CD4-positive, alpha-beta T cell treated with Interleukin-4 for 1 hour (primary cell): ENCODE results near the gene ASCC2.
"Not testable (repeated sequence)": the region's sequence is repeated elsewhere in the genome, so short reads cannot be mapped to it uniquely, and the experiment has no call there.

Source experiments
- DNase-seq, 2 donors: peaks; one replicate each; pipeline ENCODE4 v3.0.0-alpha.2; 2020 to 2022

The ASCC2 gene, protein sequence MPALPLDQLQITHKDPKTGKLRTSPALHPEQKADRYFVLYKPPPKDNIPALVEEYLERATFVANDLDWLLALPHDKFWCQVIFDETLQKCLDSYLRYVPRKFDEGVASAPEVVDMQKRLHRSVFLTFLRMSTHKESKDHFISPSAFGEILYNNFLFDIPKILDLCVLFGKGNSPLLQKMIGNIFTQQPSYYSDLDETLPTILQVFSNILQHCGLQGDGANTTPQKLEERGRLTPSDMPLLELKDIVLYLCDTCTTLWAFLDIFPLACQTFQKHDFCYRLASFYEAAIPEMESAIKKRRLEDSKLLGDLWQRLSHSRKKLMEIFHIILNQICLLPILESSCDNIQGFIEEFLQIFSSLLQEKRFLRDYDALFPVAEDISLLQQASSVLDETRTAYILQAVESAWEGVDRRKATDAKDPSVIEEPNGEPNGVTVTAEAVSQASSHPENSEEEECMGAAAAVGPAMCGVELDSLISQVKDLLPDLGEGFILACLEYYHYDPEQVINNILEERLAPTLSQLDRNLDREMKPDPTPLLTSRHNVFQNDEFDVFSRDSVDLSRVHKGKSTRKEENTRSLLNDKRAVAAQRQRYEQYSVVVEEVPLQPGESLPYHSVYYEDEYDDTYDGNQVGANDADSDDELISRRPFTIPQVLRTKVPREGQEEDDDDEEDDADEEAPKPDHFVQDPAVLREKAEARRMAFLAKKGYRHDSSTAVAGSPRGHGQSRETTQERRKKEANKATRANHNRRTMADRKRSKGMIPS

DNA sequence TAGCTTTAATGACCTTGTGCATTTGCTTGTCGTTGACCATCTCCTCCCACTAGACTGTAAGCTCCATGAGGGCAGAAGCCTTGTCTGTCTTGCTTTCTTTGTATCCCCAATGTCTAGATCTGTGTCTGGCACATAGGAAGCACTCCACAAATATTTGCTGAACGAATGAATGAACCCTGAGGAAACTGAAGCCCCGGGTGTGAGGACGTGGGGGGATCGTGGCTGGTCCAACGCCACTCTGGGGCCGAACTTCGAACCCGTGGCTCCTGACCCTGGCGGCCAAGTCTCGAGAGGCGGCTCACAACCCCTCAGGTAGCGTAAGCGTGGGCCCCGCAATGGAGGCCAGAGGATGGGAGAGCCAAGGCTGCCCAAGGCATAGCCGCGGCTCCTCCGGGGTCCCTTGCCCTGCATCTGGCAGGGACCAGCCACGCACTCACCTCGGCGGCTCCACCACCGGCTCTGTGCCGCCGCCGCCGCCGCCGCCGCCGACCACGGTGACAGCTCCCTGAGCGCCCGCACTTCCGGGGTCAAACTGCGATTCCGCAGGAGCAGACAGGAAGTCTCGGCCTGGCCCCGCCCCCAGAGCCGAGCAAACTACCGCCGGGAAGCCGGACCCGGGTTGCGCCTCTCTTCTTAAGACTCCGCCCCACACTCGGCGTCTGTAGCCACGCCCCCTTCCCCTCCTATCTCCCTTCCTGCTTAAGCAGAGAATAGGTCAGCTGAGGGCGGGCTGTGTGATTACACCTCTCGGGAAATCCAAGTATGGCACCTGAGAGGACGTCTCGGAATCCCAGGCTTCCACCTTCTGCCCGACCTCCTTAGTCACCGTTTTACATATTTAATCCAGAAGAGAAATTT is at the start of gene ASCC2:
ASCC2 (minus strand) TSS at position 534 of the 858 bp plus-strand sequence. CDS start 5,949 bp downstream, outside the sequence.
- DNase-seq, result peak; percentile 98 to 99

DNA sequence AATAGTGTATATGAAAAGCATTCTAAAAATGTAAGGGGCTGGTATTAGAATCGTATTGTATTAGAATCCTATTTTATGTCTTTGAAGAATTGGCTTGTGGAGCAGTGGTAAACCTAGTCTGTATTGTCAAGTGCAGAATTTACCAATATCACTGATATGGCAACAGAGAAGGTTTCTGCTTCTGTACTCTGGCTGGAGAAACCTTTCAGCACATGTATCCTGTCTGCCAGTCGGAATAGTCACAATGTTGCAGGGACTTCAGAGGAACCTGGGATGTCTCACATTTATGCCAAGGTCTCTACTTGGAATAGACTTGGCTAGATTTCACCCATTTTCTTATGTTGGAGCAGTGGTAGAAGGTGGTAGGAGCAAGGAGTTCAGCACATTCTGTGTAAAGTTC is 49.3 kb upstream of the ASCC2 start:
- DNase-seq, result no peak

DNA sequence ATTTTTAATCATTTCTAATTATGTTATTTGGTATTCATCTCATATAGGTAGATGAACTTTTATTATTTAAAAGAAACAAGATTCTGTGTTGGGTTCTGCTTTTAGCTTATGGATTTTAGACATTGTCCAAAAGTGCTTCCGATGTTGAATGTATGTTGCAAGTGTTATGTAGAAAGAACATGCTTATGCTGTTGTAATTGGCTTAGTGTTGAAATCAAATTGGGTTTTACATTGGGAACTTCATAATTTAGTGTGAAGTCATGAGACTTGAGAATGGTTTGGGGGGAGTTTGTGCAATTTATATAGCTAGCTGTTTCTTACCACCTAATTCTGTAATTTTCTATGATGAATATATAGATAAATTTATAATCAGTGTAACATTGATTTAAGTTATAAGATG is 48.5 kb upstream of the ASCC2 start:
- no peak for DNase-seq

DNA sequence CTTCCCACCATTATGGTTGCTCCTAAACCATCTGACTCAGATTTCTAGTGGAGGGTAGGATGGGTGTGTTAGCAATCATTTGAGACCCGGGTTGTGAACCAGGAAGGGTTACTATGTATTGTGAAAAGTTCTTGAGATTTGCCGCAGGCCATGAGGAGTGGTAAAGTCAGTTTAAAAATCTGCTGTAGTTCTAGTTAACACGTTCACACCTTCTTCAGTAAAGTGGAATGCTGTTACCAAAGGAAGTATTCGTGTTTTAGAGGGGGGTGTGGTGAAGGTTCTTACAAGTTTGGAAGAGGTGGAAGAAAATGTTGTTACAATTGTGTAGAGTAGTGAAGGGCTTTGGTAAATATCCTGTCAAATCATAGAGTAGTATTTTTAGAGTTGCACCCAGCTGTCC is 47.5 kb upstream of the ASCC2 start:
- DNase-seq, result no peak

DNA sequence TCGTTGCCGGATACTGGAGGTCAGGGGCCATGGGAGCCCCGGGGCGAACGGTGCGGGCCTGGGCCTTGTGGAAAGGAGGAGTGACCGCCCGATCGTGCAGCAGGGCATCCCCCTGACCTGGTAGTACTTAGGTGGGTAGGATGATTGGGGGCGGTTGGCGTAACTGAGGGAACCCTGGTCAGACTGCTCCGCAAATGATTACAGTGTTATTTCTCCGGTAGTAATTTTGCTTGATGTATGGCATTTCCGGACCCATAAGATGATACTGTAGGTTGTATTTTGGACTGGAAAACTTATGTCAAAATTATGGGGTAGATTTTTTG is 45.7 kb upstream of the ASCC2 start:
- no peak for DNase-seq

DNA sequence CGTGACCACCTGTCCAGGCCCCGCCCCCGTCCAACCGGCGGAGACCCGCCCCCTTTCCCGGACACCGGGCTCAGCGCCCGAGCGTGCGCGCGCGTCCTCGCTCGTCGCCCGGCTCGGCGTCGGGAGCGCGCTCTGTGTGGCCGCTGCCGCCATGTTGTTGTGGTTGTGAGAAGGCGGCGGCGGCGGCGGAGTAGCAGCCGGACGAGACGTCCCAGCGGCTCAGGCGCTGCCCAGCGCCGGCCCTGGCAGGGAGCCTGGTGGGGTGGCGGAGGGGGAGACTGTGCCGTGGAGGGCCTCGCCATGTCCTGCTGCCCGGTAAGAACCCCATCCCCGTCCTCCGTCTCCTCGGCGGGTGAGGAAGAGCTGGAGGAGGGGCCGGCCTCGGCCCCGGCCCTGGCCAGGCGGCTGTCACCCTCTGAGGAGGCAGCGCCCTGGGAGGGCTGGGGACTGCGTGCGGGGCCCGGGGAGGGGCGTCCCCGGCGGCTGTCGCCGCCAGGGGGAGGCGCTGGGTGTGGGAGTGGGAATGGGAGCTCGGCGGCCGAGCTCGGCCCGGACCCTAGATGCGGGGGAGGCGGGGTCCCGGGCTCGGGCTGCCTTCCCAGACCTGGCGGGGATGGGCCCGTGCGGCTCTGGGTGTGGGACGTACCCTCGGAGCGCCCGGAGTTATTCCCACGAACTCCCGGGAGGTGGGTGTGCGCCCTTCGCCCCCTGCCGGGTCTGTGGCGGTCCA is 45.1 kb upstream of the ASCC2 start, which contains the start of gene MTMR3:
MTMR3 (plus strand) TSS at position 130 of the 730 bp plus-strand sequence. CDS start 87,886 bp downstream, outside the sequence.
- peak; percentile 92 to 94 for DNase-seq

DNA sequence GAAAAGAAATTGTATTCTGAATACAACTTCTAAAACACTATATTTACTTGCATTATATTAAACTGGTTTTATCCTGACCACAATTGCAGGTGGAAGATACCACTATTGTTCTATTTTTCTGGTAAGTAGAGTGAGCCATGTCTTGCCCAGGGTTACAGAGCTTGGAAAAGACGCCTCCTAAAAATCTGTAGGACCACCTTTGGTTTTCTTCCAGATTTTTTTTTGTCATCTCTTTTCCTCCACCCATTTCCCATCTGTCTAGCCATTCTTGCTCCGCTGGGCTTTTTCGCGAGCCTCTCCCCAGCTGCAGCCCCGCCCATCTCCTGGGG is 44.6 kb upstream of the ASCC2 start:
- DNase-seq, result no peak

DNA sequence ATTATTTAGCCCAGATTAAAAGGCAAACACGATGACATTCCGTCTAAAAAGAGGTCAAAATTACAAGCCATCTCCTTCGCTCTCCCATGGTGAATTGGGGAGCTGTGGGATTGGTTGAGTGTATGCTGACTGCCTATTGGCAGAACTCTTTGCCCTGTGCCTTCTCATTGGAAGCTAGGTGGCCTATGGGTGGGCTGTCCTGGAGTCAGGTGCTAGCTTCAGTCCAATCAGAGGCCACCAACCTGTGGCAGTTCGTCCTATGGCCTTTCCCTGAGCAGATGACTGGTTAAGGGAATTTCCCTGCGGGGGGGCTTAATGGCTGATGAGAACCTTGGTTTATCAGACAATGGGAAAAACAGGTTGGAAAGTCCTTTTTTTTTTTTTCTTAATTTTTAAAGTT is 41.7 kb upstream of the ASCC2 start:
- DNase-seq, result peak in 1 of 2 donors; percentile 22

DNA sequence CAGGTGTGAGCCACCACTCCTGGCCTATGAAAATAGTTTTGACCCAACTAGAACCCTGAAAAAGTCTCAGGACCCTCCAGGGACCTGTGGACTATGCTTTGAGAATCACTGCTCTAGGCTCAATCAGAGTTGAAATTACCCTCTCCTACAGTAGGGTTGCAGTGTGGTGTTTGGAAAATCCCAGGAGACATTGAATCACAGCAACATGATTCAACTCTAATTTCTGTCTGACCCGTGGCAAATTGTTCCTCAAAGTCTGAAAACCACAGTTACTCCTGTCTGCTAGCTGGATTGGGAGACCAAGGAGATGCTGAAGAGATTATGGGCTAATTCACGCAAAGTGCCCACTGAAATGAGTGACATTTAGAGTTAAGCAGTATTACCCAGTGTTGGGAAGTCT is 39.5 kb upstream of the ASCC2 start:
- no peak for DNase-seq

DNA sequence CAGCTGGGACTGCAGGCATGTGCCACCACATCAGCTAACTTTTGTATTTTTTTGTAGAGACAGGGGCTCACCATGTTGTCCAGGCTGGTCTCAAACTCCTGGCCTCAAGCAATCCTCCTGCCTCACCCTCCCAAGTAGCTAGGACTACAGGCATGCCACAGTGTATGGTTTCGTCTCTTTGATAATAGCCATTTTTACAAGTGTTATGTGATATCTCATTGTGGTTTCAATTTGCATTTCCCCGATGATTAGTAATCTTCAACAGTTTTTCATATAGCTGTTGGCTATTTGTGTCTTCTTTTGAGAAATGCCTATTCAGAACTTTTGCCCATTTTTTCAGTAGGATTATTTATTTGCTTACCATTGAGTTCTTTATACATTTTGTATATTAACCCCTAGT is 35.9 kb upstream of the ASCC2 start:
- no peak for DNase-seq

DNA sequence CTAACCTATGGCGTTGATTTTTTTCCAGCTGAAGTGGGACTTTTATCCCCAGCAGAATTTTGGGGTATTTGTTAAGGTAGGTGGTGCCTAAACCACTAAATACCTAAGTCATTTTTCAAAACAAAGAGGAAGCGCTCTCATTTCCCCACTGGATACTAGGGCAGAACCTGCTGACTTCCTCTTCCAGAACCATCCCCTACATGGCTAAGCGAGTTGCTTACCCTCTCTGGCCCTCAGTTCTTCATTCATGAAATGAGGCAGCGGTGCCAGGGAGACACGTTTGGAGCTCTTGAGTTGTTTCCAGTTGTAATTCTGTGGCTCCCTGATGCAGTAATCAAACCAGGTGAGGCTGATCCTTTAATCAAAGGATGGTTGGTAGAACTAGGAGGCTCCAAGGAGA is 34.9 kb upstream of the ASCC2 start:
- no peak for DNase-seq

DNA sequence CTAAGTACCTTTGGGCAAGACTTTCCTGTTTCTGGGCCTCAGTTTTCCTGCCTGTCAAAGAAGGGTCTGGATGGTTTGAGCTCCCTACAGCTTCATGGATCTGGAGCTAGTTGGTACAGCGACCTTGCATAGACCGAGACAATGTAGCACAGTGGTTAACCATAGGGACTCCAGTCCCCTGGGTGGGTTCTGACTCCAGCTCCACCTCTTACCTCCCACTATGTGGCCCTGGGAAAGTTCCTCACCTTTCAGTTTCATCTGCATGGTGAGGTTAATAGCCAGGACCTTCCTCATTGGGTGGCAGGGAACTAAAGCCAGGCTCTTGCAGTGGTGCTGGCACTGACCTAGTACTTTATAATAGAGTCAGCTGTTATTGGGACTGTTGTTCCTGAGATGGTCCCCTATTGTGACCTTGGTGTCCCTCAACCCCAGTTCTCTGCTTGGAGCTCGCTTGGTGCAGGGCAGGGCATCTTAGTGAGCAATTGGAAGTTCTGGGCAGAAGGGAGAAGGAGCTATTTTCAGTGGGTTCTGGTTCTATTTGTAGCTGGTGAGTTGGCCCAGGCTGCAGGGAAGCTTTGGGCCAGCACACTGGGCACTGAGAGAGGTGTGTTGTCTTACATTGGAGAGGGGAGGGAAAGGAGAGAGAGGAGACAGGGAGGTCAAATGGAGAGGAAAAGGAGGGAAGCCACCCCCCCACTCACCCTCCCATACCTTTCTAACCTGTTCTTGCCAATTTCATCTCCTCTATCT is 34.2 kb upstream of the ASCC2 start:
- no peak for DNase-seq

DNA sequence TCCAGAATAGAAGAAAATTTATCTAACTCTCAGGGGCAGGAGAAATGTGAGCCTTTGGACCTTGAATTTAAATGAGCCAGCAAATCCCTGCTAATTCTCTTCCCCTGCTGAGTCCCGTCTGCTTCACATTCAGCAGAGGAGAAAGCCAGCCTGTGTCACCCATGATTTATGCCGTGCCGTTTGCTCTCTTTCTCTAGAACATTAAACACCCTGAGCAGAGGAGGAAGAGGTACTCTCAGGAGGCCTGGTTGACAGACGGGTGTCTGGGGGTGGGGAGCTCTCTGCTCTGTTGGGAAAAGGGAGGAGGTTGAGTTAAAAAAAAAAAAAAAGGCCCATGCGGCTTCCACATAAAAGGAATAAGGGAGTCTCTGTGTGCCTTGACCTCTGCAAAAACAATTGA is 33.6 kb upstream of the ASCC2 start:
- DNase-seq, result no peak

DNA sequence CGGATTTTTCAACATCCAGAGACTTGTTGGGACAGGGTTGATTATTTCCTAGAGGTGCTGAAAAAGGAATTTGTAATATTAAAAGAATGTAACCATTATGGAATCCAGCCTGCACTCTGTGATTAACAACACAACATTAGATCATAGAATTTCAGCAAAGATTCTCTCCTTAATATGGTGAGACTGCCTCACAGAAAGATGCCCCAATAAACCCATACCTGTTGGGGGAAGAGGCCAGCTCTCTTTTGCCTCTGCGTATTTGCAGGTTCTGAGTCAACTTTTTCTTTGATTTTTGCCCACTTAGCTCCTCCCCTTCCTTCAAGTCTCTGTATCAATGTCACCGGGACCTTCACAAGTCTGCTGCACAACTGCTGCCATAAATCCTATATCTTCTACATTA is 32.5 kb upstream of the ASCC2 start:
- DNase-seq, result no peak

DNA sequence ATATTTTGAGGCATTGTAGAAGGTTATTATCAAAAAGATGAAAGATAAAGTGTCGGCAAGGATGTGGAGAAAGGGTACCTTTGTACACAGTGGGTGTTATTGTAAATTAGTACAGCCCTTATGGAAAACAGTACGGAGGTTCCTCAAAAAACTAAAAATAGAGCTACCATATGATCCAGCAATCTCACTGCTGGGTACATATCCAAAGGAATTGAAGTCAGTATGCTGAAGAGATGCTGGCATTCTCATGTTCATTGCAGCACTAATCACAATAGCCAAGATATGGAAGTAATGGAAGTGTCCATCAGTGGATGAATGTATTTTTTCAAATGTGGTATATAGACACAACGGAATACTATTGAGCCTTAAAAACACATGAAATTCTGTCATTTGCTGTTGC is 29.8 kb upstream of the ASCC2 start:
- DNase-seq, result no peak

DNA sequence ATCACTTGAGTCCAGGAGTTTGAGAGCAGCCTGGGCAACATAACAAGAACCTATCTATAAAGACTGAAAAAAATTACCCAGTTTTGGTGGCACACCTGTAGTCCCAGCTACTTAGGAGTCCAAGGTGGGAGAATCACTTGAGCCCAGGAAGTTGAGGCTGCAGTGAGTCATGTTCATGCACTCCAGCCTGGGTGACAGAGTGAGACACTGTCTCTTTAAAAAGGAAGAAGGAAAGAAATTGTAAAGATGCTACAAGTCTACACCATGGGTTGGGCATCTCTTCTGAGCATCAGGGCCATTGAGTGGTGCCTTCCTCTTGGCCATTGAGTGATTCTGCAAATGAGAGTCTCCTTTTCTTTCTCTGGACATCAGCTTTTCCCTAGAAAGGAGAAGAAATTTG is 29.2 kb upstream of the ASCC2 start:
- no peak for DNase-seq

DNA sequence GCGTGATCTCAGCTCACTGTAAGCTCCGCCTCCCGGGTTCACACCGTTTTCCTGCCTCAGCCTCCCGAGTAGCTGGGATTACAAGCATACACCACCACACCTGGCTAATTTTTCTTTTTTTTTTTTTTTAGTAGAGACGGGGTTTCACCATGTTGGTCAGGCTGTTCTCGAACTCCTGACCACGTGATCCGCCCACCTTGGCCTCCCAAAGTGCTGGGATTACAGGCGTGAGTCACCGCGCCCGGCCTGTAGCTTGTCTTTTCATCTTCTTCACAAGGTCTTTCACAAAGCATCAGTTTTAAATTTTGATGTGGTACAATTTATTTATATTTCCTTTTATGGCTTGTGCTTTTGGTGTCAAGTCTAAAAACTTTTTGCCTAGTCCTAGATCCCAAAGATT is 27.5 kb upstream of the ASCC2 start:
- not testable (repeated sequence) for DNase-seq

DNA sequence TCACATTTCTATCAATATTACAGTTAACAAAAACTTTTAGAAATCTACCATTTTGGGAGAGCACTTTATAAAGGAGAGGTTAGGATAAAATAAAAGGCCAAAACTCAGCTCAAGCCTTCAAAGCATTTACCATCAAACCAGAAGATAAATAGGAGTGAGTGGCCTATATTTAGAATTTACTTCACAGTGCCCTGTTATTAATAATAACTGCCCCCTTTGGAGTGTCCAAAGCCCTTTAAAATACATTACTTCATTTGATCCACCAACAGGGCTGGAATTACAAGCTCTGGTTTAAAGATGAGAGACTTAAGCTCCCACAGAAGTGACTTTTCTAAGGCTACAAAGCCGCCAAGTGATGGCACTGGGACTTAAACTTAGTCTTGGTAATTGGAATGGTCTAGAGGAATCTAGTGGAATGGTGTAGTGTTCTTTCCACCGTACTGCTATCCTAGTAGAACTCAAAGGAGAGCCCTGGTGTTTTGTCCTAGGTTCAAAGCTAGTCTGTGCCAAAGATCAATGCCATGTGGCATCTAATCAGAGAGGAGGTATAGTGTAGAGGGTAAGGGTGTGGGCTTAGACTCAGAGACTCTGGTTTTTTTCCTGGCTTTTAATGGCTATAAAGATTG is 23.7 kb upstream of the ASCC2 start:
- no peak for DNase-seq

DNA sequence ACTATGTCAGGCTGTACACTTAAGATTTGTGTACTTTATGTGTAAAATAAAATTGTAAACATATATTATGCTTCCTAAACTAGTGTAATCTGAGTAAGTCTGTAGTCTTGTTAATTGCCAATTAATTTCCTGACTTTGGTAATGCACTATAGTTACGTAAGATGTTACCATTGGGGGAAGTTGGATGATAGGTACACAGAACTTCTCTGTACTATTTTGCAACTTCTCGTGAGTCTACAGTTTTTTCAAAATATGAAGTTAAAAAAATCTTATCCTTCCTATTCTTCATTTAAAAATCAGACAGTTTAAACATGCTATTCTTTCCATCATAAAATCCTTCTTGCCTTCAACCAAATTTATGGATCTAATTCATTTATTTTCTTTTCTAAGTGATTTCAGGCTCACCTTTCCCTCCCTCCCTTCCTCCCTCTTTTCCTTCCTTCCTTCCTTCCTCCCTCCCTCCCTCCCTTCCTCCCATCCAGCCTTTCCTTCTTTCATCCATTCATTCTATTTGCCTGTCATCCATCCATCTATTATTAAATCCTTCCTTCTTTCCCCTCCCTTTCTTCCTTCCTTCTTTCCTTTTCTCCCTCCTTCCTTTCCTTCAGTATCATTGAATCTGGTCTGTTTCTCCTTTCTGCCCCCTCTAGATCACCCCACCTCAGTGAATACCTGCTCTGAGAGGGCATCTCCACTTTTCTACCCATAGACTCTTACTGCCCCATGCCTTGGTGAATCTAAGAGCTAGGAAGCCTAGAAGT is 22.1 kb upstream of the ASCC2 start:
- DNase-seq, result no peak

DNA sequence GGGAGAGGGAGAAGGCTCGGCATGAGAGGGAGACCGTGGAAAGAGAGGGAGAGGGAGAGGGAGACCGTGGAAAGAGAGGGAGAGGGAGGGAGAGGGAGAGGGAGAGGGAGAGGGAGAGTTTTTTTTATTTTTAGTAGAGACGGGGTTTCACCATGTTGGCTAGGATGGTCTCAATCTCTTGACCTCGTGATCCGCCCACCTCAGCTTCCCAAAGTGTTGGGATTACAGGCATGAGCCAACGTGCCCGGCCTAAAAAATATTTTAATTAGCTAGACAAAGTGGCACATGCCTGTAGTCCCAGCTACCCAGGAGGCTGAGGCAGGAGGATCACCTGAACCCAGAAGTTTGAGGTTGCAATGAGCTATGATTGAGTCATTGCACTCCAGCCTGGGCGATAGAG is 21.0 kb upstream of the ASCC2 start:
- DNase-seq, result not testable (repeated sequence)

DNA sequence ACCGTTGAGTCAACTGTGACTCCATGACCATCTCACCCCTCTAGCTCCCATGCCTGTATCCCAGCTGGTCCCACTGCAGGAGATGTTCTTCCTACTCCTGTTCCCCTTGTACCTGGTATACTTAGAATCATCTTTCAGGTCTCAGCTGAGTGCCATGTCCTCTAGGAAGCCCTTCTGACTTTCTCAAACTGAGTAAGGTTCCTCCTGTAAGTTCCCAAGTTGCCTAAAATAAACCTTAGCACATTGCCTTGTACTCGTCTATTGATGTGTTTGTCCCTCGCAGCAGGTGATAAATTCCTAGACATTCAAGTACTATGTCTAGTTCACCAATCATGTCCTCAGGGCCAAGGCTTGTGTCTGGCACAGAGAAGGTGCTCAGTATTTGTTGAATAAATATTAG is 18.4 kb upstream of the ASCC2 start:
- DNase-seq, result no peak
